ENCODE data around the gene EIF3D.

DNA sequence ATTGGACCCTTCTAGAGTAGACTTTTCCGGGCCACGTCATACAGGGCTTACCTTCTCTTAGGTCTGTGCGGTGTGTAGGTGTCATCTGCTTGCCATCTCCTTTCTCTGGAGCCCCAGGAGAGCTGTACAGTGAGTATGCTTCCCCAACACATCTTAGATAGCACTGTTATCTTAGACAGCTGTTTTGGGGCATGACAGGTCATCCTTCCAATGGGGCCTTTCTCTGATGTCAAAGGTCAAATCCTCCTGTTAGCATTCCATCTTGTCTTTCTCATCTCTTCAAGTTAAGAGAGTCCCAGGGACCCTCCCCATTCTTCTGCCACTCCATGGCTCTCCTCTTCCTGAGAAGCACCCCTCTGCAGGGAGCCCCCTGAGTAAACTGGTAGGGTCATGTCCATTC lies 31.0 kb upstream of the EIF3D start:
- no peak for TF ChIP-seq TAF1 (IDR thresholded peaks at IDR 0.05; ENCODE audit: low read depth)
- TF ChIP-seq, protein P1, sequence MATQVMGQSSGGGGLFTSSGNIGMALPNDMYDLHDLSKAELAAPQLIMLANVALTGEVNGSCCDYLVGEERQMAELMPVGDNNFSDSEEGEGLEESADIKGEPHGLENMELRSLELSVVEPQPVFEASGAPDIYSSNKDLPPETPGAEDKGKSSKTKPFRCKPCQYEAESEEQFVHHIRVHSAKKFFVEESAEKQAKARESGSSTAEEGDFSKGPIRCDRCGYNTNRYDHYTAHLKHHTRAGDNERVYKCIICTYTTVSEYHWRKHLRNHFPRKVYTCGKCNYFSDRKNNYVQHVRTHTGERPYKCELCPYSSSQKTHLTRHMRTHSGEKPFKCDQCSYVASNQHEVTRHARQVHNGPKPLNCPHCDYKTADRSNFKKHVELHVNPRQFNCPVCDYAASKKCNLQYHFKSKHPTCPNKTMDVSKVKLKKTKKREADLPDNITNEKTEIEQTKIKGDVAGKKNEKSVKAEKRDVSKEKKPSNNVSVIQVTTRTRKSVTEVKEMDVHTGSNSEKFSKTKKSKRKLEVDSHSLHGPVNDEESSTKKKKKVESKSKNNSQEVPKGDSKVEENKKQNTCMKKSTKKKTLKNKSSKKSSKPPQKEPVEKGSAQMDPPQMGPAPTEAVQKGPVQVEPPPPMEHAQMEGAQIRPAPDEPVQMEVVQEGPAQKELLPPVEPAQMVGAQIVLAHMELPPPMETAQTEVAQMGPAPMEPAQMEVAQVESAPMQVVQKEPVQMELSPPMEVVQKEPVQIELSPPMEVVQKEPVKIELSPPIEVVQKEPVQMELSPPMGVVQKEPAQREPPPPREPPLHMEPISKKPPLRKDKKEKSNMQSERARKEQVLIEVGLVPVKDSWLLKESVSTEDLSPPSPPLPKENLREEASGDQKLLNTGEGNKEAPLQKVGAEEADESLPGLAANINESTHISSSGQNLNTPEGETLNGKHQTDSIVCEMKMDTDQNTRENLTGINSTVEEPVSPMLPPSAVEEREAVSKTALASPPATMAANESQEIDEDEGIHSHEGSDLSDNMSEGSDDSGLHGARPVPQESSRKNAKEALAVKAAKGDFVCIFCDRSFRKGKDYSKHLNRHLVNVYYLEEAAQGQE (IDR thresholded peaks at IDR 0.05; ENCODE audit: low read depth) = no peak
- TF ChIP-seq, protein P2, sequence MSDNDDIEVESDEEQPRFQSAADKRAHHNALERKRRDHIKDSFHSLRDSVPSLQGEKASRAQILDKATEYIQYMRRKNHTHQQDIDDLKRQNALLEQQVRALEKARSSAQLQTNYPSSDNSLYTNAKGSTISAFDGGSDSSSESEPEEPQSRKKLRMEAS (IDR thresholded peaks at IDR 0.05) = no peak
- no peak for TF ChIP-seq EP300 (IDR thresholded peaks at IDR 0.05; ENCODE audit: borderline replicate concordance)
